ENCODE measurements around the gene AGK.

GRCh38 chr7:141568227-141568626 is 17.0 kb downstream of the AGK start:
- TF ChIP-seq MAX (IDR thresholded peaks at IDR 0.05; ENCODE audit: low read depth, low read length) (no peak), CTCF (IDR thresholded peaks at IDR 0.05; ENCODE audit: low read depth, low read length) (no peak), POLR2A (IDR thresholded peaks at IDR 0.05; ENCODE audit: extremely low read depth, insufficient read length) (no peak), MYC (IDR thresholded peaks at IDR 0.05; ENCODE audit: low read depth, low read length) (no peak)
